WTC11 (cell line): ENCODE measurements around the gene KDM5A.

ENCODE experiments used
- CREB1 ChIP-seq: sonication (generic); formaldehyde crosslinking; IDR thresholded peaks from 2 replicates; pipeline ENCODE4 v1.8.0; 2023; ENCODE audit warnings: mild to moderate bottlenecking, missing genetic modification reagents
- ELF4 ChIP-seq: sonication (generic); formaldehyde crosslinking; IDR thresholded peaks from 2 replicates; pipeline ENCODE4 v1.8.1; 2022; ENCODE audit warnings: low read depth, mild to moderate bottlenecking, moderate library complexity, missing genetic modification reagents
- GTF2I ChIP-seq: fragments of 250-450 bp; sonication (Bioruptor Pico); conservative IDR thresholded peaks from 2 replicates; pipeline ENCODE4 v1.4.0; 2021; ENCODE audit warnings: mild to moderate bottlenecking
- JUN ChIP-seq: sonication (generic); formaldehyde crosslinking; IDR thresholded peaks from 2 replicates; pipeline ENCODE4 v1.8.0; 2023; ENCODE audit warnings: mild to moderate bottlenecking, missing genetic modification reagents
- KAT7 ChIP-seq: sonication (generic); formaldehyde crosslinking; IDR thresholded peaks from 2 replicates; pipeline ENCODE4 v1.8.1; 2023; ENCODE audit warnings: missing genetic modification reagents, mild to moderate bottlenecking, borderline replicate concordance
- NFE2L1 ChIP-seq: sonication (generic); formaldehyde crosslinking; IDR thresholded peaks from 2 replicates; pipeline ENCODE4 v1.8.1; 2023; ENCODE audit warnings: missing genetic modification reagents
- ZBTB43 ChIP-seq: sonication (generic); formaldehyde crosslinking; IDR thresholded peaks from 2 replicates; pipeline ENCODE4 v1.8.1; 2023; ENCODE audit warnings: mild to moderate bottlenecking, missing genetic modification reagents
- TF ChIP-seq, protein P1 (sequence below): fragments of 200-600 bp; IDR thresholded peaks from 2 replicates; pipeline ENCODE4 v1.8.0; 2022; ENCODE audit warnings: antibody characterized with exemption
- TF ChIP-seq, protein P2 (sequence below): sonication (generic); formaldehyde crosslinking; IDR thresholded peaks from 2 replicates; pipeline ENCODE4 v1.8.0; 2023; ENCODE audit warnings: missing genetic modification reagents
- TF ChIP-seq, protein P3 (sequence below): sonication (generic); formaldehyde crosslinking; IDR thresholded peaks from 2 replicates; pipeline ENCODE4 v1.8.0; 2022; ENCODE audit warnings: mild to moderate bottlenecking, missing genetic modification reagents
- TF ChIP-seq, protein P4 (sequence below): sonication (generic); formaldehyde crosslinking; IDR thresholded peaks from 2 replicates; pipeline ENCODE4 v1.8.0; 2022; ENCODE audit warnings: mild to moderate bottlenecking, missing genetic modification reagents

DNA sequence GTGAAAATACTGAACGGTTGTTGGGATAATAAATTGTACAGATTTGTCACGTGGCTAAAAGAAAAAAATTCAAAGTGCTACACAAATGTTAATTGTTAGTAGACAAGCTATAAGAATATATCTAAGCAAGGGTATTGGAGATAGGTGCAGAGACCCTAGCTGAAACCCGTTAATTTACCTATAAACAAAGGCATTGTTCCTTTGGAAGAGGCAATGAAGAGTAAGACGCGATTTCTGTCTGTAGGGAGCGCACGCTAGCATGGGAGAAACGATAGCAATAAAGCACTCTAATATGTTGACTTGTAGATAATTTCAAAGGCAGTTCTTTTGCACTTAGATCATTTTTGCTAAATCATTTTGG, 12.9 kb upstream of the KDM5A start:
- TF ChIP-seq, protein P1, sequence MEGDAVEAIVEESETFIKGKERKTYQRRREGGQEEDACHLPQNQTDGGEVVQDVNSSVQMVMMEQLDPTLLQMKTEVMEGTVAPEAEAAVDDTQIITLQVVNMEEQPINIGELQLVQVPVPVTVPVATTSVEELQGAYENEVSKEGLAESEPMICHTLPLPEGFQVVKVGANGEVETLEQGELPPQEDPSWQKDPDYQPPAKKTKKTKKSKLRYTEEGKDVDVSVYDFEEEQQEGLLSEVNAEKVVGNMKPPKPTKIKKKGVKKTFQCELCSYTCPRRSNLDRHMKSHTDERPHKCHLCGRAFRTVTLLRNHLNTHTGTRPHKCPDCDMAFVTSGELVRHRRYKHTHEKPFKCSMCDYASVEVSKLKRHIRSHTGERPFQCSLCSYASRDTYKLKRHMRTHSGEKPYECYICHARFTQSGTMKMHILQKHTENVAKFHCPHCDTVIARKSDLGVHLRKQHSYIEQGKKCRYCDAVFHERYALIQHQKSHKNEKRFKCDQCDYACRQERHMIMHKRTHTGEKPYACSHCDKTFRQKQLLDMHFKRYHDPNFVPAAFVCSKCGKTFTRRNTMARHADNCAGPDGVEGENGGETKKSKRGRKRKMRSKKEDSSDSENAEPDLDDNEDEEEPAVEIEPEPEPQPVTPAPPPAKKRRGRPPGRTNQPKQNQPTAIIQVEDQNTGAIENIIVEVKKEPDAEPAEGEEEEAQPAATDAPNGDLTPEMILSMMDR: no peak
- TF ChIP-seq JUN (CRISPR knock-in tag) (no peak), ELF4 (CRISPR knock-in tag) (no peak), NFE2L1 (CRISPR knock-in tag) (no peak), ZBTB43 (CRISPR knock-in tag) (no peak), KAT7 (CRISPR knock-in tag) (no peak), GTF2I (no peak), CREB1 (CRISPR knock-in tag) (no peak)
- TF ChIP-seq, protein P2, sequence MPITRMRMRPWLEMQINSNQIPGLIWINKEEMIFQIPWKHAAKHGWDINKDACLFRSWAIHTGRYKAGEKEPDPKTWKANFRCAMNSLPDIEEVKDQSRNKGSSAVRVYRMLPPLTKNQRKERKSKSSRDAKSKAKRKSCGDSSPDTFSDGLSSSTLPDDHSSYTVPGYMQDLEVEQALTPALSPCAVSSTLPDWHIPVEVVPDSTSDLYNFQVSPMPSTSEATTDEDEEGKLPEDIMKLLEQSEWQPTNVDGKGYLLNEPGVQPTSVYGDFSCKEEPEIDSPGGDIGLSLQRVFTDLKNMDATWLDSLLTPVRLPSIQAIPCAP (CRISPR knock-in tag): no peak
- TF ChIP-seq, protein P3, sequence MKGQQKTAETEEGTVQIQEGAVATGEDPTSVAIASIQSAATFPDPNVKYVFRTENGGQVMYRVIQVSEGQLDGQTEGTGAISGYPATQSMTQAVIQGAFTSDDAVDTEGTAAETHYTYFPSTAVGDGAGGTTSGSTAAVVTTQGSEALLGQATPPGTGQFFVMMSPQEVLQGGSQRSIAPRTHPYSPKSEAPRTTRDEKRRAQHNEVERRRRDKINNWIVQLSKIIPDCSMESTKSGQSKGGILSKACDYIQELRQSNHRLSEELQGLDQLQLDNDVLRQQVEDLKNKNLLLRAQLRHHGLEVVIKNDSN (CRISPR knock-in tag): no peak
- TF ChIP-seq, protein P4, sequence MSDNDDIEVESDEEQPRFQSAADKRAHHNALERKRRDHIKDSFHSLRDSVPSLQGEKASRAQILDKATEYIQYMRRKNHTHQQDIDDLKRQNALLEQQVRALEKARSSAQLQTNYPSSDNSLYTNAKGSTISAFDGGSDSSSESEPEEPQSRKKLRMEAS: no peak
